Nephron progenitor cell (in vitro differentiated cells): ENCODE results near the gene CDKN2AIPNL.

Experiments used
- DNase-seq: peaks from one replicate; pipeline ENCODE4 v3.0.0; 2021
- H3K27ac Mint-ChIP-seq: 2 replicates; pipeline ENCODE4 v1.8.0; 2021; ENCODE audit warnings: mild to moderate bottlenecking, moderate library complexity, mixed read lengths
- H3K27me3 Mint-ChIP-seq: 2 replicates; pipeline ENCODE4 v1.8.0; 2021; ENCODE audit warnings: mild to moderate bottlenecking, low read depth, mixed read lengths; ENCODE audit not compliant: poor library complexity
- H3K36me3 Mint-ChIP-seq: 2 replicates; pipeline ENCODE4 v1.8.0; 2021; ENCODE audit warnings: low read depth, mixed read lengths
- H3K4me1 Mint-ChIP-seq: 2 replicates; pipeline ENCODE4 v1.8.0; 2021; ENCODE audit warnings: mixed read lengths
- H3K4me3 Mint-ChIP-seq: 2 replicates; pipeline ENCODE4 v1.8.0; 2021; ENCODE audit warnings: mild to moderate bottlenecking, moderate library complexity, mixed read lengths
- H3K9me3 Mint-ChIP-seq: 2 replicates; pipeline ENCODE4 v1.8.0; 2021; ENCODE audit warnings: mild to moderate bottlenecking, moderate library complexity, mixed read lengths
- CTCF ChIP-seq: fragments of 200-600 bp; sonication (generic); IDR thresholded peaks from 2 replicates; pipeline ENCODE4 v1.5.0; 2021; ENCODE audit warnings: antibody characterized with exemption

Gene CDKN2AIPNL

GRCh38 chr5:134444941-134445471 is 33.3 kb upstream of the CDKN2AIPNL start:
- no peaks in the 10 kb centered on the region for H3K36me3 Mint-ChIP-seq
- H3K27me3 Mint-ChIP-seq = peaks cover 15% of the 10 kb centered on the region
- no peak overlapping the region for H3K4me3 Mint-ChIP-seq
- peaks cover 31% of the 10 kb centered on the region for H3K4me1 Mint-ChIP-seq
- no peak for DNase-seq
- no peak for TF ChIP-seq CTCF
- H3K27ac Mint-ChIP-seq = no peak overlapping the region
- H3K9me3 Mint-ChIP-seq = no peaks in the 10 kb centered on the region

GRCh38 chr5:134440201-134440755 is 28.6 kb upstream of the CDKN2AIPNL start:
- Mint-ChIP-seq H3K27ac (no peak overlapping the region), H3K27me3 (peaks cover 9% of the 10 kb centered on the region), H3K4me3 (no peak overlapping the region), H3K9me3 (no peaks in the 10 kb centered on the region), H3K4me1 (peaks cover 36% of the 10 kb centered on the region), H3K36me3 (no peaks in the 10 kb centered on the region)
- no peak for DNase-seq
- TF ChIP-seq CTCF = no peak

- no peaks in the 10 kb centered on the region for H3K9me3 Mint-ChIP-seq
- TF ChIP-seq CTCF = no peak
- no peak for DNase-seq
- H3K27me3 Mint-ChIP-seq = peaks cover 8% of the 10 kb centered on the region
- H3K36me3 Mint-ChIP-seq = no peaks in the 10 kb centered on the region
- H3K4me1 Mint-ChIP-seq = peaks cover 32% of the 10 kb centered on the region
- H3K4me3 Mint-ChIP-seq = no peak overlapping the region
- no peak overlapping the region for H3K27ac Mint-ChIP-seq
Measured at GRCh38 chr5:134439210-134439654, 27.6 kb upstream of the CDKN2AIPNL start.

- Mint-ChIP-seq H3K27me3 (peaks cover 8% of the 10 kb centered on the region), H3K27ac (no peak overlapping the region), H3K4me1 (peaks cover 36% of the 10 kb centered on the region), H3K36me3 (no peaks in the 10 kb centered on the region), H3K4me3 (no peak overlapping the region), H3K9me3 (no peaks in the 10 kb centered on the region)
- no peak for DNase-seq
- no peak for TF ChIP-seq CTCF
Measured at GRCh38 chr5:134438721-134439123, 27.0 kb upstream of the CDKN2AIPNL start.

GRCh38 chr5:134437847-134438581 is 26.3 kb upstream of the CDKN2AIPNL start:
- no peak overlapping the region for H3K4me3 Mint-ChIP-seq
- no peak for DNase-seq
- no peak for TF ChIP-seq CTCF
- peaks cover 5% of the 10 kb centered on the region for H3K27me3 Mint-ChIP-seq
- H3K27ac Mint-ChIP-seq = no peak overlapping the region
- no peaks in the 10 kb centered on the region for H3K36me3 Mint-ChIP-seq
- H3K4me1 Mint-ChIP-seq = peaks cover 39% of the 10 kb centered on the region
- H3K9me3 Mint-ChIP-seq = no peaks in the 10 kb centered on the region
